Measurements from ENCODE around the gene FOXL1.

FOXL1 gene

DNA sequence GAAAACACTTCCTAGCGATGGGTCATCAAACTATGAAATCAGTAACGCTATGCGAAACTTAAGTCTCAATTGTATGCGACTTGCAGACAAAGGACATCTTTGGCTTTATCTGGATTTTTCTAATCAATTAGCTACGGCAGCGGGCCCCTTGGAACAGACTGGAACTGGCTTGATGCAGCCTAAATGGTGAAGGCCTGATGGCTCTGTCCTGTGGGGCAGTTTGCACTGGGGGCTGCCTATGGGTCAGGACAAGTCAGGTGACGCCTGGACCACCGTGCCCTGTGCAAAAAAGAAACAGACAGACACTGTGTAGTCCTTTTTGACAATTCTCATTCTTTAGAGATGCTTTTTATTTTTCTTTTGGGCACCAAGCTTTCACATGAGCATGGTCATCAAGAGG, 45.3 kb upstream of the FOXL1 start:
- in situ Hi-C loops (cut with MboI; ENCODE audit: low pct_unique_long_range_greater_than_20kb, low sequenced_read_pairs, unreplicated experiment), result no loop called here
- TF ChIP-seq, protein P1, sequence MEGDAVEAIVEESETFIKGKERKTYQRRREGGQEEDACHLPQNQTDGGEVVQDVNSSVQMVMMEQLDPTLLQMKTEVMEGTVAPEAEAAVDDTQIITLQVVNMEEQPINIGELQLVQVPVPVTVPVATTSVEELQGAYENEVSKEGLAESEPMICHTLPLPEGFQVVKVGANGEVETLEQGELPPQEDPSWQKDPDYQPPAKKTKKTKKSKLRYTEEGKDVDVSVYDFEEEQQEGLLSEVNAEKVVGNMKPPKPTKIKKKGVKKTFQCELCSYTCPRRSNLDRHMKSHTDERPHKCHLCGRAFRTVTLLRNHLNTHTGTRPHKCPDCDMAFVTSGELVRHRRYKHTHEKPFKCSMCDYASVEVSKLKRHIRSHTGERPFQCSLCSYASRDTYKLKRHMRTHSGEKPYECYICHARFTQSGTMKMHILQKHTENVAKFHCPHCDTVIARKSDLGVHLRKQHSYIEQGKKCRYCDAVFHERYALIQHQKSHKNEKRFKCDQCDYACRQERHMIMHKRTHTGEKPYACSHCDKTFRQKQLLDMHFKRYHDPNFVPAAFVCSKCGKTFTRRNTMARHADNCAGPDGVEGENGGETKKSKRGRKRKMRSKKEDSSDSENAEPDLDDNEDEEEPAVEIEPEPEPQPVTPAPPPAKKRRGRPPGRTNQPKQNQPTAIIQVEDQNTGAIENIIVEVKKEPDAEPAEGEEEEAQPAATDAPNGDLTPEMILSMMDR (IDR thresholded peaks at IDR 0.05; ENCODE audit: extremely low read depth, insufficient read depth, missing control alignments), result no peak
- no peak for DNase-seq (ENCODE audit: low spot score)

DNA sequence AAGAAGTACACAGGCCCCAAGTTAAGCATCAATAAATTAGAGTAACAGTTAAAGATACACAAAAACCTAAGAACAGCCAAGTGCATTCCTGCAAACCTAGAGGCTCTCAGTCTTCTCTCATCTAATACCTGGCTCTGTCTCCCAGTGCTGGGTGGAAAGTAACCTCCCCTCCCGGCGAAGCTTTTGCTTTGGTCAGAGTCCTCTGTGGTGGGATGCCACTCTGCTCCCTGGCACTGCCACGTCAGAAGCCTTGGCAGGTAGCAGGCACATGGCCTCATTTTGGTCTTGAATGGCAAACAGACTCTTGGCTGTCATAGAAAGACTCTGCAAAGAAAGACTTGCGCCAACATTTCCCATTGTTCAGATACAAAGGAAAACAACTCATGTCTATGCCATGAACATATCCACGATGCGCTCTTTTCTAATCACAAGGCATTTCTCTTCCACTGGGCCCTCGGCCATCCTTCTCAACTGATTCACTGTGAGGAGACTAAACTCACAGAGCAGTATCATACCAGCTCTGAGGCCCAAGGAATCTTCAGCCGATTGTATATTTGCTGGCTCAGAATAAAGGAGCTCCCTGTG, 44.5 kb upstream of the FOXL1 start:
- no peak for DNase-seq (ENCODE audit: low spot score)
- in situ Hi-C loops (cut with MboI; ENCODE audit: low pct_unique_long_range_greater_than_20kb, low sequenced_read_pairs, unreplicated experiment), result no loop called here
- TF ChIP-seq, protein P1 (IDR thresholded peaks at IDR 0.05; ENCODE audit: extremely low read depth, insufficient read depth, missing control alignments), result no peak

DNA sequence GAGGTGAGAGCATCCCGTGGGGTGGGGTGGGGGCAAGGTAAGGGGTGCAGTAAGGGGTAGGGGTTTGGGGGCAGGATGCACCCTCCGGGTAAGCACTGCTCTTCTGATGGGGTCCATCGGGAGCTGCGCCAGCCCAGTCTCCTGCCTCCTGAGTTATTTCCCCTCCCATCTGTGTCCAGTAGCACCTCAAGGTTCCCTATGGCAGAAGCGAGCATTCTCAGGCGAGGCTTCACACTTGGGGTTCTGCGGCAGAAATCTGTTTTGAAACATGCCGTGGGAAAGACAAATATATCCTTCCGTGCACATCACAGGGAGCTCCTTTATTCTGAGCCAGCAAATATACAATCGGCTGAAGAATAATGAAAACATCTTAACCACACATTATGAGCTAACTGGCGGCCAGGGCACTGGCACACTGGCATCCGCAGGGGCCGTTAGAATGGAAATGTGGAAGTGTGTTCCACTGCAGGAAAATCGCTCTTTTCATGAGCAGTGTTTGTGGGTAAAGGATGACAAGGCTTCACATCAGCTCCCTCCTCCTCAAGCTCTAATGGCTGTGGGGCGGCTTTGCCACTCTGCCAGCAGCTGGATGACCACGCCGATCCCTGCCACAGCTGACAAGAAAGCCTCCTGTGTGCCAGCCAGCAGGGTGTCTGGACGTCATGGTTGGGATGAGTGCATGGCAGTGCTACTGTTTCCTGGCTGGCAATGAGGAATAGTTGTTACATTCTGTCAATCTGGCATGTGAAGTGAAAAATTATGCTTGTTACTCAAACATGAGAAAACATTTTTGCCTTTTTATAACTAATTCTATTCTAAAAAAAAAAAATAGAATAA, 43.4 kb upstream of the FOXL1 start:
- TF ChIP-seq, protein P1 (IDR thresholded peaks at IDR 0.05; ENCODE audit: extremely low read depth, insufficient read depth, missing control alignments), result no peak
- in situ Hi-C loops (cut with MboI; ENCODE audit: low pct_unique_long_range_greater_than_20kb, low sequenced_read_pairs, unreplicated experiment), result no loop called here
- no peak for DNase-seq (ENCODE audit: low spot score)

DNA sequence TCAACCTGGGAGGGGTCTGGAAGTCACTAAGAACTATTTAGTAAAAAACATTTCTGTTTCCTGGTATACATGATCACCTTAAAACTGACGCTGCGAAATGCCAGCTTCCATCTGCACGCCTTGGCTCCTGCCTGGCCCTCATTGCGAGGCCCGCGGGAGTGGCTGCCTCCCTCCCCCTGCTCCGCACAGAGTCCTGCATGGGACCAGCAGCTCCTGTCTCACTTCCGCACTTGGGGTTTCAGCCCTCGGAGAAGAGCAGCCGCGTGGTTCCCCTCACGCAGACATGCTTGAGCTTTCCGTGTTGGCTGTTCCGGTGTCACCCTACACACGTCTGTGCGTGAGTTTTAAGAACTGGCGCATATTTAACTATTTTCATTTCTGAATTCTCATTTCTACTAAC, 41.7 kb upstream of the FOXL1 start:
- TF ChIP-seq, protein P1 (IDR thresholded peaks at IDR 0.05; ENCODE audit: extremely low read depth, insufficient read depth, missing control alignments), result no peak
- no peak for DNase-seq (ENCODE audit: low spot score)
- in situ Hi-C loops (cut with MboI; ENCODE audit: low pct_unique_long_range_greater_than_20kb, low sequenced_read_pairs, unreplicated experiment), result no loop called here

DNA sequence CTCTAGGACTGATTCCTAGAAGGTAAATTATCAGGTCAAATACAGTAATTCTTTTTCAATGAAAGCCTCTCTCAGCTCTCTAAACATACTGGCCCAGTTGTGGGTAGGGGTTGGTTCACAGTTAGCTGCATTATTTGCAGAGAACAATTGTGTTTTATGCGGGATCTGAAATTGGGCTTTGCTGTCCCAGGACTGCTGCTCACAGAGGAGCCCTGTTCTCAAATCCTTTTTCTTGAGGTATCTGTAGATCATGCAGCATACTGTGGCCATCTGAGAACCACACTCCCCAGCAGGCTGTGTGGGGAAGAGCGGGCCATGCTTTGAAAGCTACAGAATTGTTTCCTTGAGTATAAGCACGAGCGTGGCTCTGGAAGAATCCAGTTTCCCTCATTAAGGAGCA, 40.9 kb upstream of the FOXL1 start:
- DNase-seq (ENCODE audit: low spot score), result no peak
- TF ChIP-seq, protein P1 (IDR thresholded peaks at IDR 0.05; ENCODE audit: extremely low read depth, insufficient read depth, missing control alignments), result no peak
- in situ Hi-C loops (cut with MboI; ENCODE audit: low pct_unique_long_range_greater_than_20kb, low sequenced_read_pairs, unreplicated experiment), result no loop called here

DNA sequence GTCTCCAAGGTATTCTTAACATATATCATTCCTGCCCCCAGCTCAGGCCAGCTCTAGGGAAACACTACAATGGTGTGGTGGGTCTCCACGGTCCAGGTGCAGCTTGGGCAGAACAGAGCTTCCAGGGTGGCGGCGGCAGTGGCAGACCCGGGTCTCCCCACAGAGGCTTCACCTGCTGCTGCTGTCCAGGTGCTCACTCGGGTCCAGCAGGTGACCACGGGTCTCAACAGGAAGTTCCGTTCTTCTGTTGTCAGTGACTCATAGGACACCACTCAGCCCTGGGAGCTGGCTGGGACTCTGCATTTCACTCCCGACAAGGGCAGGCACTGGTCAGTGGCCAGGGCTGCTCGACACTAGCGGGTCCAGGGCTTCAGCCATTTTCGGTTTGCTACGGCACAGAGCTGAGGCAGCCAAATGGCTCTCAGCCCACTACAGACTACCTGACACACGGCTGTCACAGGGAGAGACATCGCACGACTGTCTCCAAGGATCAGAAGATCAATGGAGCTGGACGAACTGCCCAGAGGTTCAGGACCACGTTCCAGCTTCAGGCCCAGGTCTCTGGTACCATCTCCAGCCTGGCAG, 40.1 kb upstream of the FOXL1 start:
- TF ChIP-seq, protein P1 (IDR thresholded peaks at IDR 0.05; ENCODE audit: extremely low read depth, insufficient read depth, missing control alignments), result no peak
- no peak for DNase-seq (ENCODE audit: low spot score)
- in situ Hi-C loops (cut with MboI; ENCODE audit: low pct_unique_long_range_greater_than_20kb, low sequenced_read_pairs, unreplicated experiment), result no loop called here
